ENCODE measurements around the gene CDCA4. TPM values are rescaled to one million over a fixed set of nuclear protein-coding genes. Genes with fewer than 3 reads are reported as not detected.
"Not testable (repeated sequence)": the region's sequence is repeated elsewhere in the genome, so short reads cannot be mapped to it uniquely, and the experiment has no call there.

CDCA4 gene
- total RNA-seq, 1 donor from 2014 or later: 40.1 TPM

DNA sequence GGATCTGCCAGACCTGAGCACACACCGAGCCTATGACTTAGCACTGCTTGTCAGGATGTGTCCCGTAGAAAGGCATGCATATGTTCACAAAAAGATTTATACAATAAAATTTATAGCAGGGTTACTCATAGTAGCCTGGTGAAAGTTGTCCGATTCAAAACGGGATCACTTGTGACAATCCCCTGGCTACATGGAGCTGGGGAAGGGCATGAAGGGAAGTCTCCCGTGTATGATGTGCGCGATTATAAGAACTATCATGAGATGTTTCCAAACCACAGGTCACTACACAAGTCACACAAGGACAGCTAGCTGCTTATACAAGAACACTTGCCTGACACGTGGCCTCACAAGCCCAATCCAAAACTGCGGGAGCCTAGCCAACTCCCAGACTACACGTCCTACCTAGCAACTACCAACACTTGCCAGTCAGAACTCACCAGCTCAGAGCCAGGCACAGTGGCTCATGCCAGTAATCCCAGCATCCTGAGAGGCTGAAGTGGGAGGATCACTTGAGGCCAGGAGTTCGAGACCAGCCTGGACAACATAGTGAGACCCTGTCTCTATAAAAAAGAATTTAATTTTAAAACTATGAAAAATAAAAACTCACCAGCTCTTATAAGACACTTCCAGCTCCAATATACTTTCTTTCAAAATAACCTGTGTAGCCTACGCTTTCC, 7.5 kb upstream of the CDCA4 start:
- no peak overlapping the region for H3K27ac Mint-ChIP-seq (ENCODE audit: unreplicated experiment)

GRCh38 chr14:105027718-105028117, 6.8 kb upstream of the CDCA4 start:
- H3K4me3 Mint-ChIP-seq (ENCODE audit: unreplicated experiment); H3K36me3 Mint-ChIP-seq (ENCODE audit: low read depth, unreplicated experiment); H3K9me3 Mint-ChIP-seq (ENCODE audit: unreplicated experiment); H3K27ac Mint-ChIP-seq (ENCODE audit: unreplicated experiment); H3K4me1 Mint-ChIP-seq (ENCODE audit: unreplicated experiment); H3K27me3 Mint-ChIP-seq (ENCODE audit: unreplicated experiment); DNase-seq (ENCODE audit: low spot score): not testable (repeated sequence)

More for the DNA sequence above, 7.5 kb upstream of the CDCA4 start:
- TF ChIP-seq CTCF (IDR thresholded peaks at IDR 0.05; ENCODE audit: unreplicated experiment): no peak
- Mint-ChIP-seq H3K4me1 (ENCODE audit: unreplicated experiment) (peaks cover 5% of the 10 kb centered on the region), H3K27me3 (ENCODE audit: unreplicated experiment) (peaks cover 5% of the 10 kb centered on the region), H3K9me3 (ENCODE audit: unreplicated experiment) (no peaks in the 10 kb centered on the region), H3K36me3 (ENCODE audit: low read depth, unreplicated experiment) (no peaks in the 10 kb centered on the region), H3K4me3 (ENCODE audit: unreplicated experiment) (no peak overlapping the region)
- no peak for DNase-seq (ENCODE audit: low spot score)

DNA sequence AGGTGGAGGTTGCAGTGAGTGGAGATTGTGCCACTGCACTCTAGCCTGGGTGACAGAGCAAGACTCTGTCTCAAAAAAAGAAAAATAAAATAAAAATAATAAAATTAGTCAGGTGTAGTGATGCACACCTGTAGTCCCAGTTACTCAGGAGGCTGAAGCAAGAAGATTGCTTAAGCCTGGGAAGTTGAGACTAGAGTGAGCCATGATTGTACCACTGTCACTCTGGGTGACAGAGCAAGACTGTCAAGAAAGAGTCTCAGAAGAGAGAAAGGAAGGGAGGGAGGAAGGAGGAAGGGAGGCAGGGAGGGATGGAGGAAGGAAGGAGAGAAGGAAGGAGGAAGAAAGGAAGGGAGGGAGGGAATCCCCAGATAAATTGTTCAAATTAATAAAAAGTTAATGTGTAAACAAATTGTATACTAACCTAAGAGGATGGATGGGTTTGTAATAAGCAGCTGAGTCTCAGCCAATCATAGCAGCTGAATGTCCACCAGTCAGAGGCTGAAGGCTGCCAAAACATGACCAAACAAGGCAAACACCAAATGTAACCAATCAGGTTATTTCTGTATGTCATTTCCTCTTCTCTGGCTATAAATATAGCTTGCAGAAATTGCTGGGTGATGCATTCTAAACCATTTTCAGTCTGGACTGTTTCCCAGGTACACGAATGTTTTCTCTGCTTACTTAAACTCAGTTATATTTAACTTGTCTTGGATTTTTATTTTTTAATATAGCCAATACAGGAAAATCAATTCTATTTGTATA, 6.1 kb upstream of the CDCA4 start:
- no peak for DNase-seq (ENCODE audit: low spot score)
- no peak for TF ChIP-seq CTCF (IDR thresholded peaks at IDR 0.05; ENCODE audit: unreplicated experiment)
- Mint-ChIP-seq H3K27me3 (ENCODE audit: unreplicated experiment) (peaks cover 4% of the 10 kb centered on the region), H3K4me1 (ENCODE audit: unreplicated experiment) (peaks cover under 1% of the 10 kb centered on the region), H3K36me3 (ENCODE audit: low read depth, unreplicated experiment) (peaks cover under 1% of the 10 kb centered on the region), H3K9me3 (ENCODE audit: unreplicated experiment) (no peaks in the 10 kb centered on the region), H3K4me3 (ENCODE audit: unreplicated experiment) (no peak overlapping the region), H3K27ac (ENCODE audit: unreplicated experiment) (no peak overlapping the region)

GRCh38 chr14:105026033-105026785, 5.3 kb upstream of the CDCA4 start:
- H3K4me1 Mint-ChIP-seq (ENCODE audit: unreplicated experiment): peaks cover 6% of the 10 kb centered on the region
- H3K27ac Mint-ChIP-seq (ENCODE audit: unreplicated experiment): no peak overlapping the region
- H3K36me3 Mint-ChIP-seq (ENCODE audit: low read depth, unreplicated experiment): peaks cover 5% of the 10 kb centered on the region
- no peak for DNase-seq (ENCODE audit: low spot score)
- H3K4me3 Mint-ChIP-seq (ENCODE audit: unreplicated experiment): no peak overlapping the region
- no peak for TF ChIP-seq CTCF (IDR thresholded peaks at IDR 0.05; ENCODE audit: unreplicated experiment)
- H3K9me3 Mint-ChIP-seq (ENCODE audit: unreplicated experiment): no peaks in the 10 kb centered on the region
- peaks cover 6% of the 10 kb centered on the region for H3K27me3 Mint-ChIP-seq (ENCODE audit: unreplicated experiment)

DNA sequence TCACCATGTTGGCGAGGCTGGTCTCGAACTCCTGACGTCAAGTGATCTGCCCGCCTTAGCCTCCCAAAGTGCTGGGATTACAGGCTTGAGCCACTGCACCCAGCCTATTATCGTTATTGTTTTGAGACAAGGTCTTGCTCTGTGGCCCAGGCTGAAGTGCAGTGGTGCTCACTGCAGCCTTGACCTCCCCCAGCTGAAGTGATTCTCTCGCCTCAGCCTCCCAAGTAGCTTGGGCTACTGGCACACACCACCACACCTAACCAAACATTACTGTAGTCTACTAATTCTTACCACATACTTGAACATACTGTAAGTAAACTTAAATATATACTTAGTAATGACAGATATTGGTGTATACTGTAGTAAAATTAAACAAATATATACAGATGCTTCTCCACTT, 4.5 kb upstream of the CDCA4 start:
- H3K4me3 Mint-ChIP-seq (ENCODE audit: unreplicated experiment): no peak overlapping the region

More for the DNA sequence above, 4.5 kb upstream of the CDCA4 start:
- TF ChIP-seq CTCF (IDR thresholded peaks at IDR 0.05; ENCODE audit: unreplicated experiment): no peak
- Mint-ChIP-seq H3K9me3 (ENCODE audit: unreplicated experiment) (no peaks in the 10 kb centered on the region), H3K27ac (ENCODE audit: unreplicated experiment) (no peak overlapping the region), H3K36me3 (ENCODE audit: low read depth, unreplicated experiment) (peaks cover 5% of the 10 kb centered on the region), H3K27me3 (ENCODE audit: unreplicated experiment) (peaks cover 2% of the 10 kb centered on the region), H3K4me1 (ENCODE audit: unreplicated experiment) (peaks cover 6% of the 10 kb centered on the region)
- DNase-seq (ENCODE audit: low spot score): no peak
